A673 (cell line): ENCODE measurements around the gene ASPG.

Experiments
- EZH2 ChIP-seq: fragments of 200-600 bp; sonication (generic); IDR thresholded peaks from 2 replicates; pipeline ENCODE4 v1.6.1; 2017; ENCODE audit warnings: borderline replicate concordance, low read depth, mild to moderate bottlenecking, mixed read lengths, antibody characterized with exemption, low read length; ENCODE audit not compliant: poor library complexity, severe bottlenecking
- TF ChIP-seq, protein P1 (sequence below): fragments of 300-800, 200-600 bp; sonication (generic); conservative IDR thresholded peaks from 2 replicates; pipeline ENCODE4 v1.5.1; 2017; ENCODE audit warnings: low read depth, mild to moderate bottlenecking, antibody characterized with exemption, low read length, moderate library complexity, mixed read lengths

GRCh38 chr14:104036212-104036611 lies 49.3 kb upstream of the ASPG start:
- TF ChIP-seq, protein P1, sequence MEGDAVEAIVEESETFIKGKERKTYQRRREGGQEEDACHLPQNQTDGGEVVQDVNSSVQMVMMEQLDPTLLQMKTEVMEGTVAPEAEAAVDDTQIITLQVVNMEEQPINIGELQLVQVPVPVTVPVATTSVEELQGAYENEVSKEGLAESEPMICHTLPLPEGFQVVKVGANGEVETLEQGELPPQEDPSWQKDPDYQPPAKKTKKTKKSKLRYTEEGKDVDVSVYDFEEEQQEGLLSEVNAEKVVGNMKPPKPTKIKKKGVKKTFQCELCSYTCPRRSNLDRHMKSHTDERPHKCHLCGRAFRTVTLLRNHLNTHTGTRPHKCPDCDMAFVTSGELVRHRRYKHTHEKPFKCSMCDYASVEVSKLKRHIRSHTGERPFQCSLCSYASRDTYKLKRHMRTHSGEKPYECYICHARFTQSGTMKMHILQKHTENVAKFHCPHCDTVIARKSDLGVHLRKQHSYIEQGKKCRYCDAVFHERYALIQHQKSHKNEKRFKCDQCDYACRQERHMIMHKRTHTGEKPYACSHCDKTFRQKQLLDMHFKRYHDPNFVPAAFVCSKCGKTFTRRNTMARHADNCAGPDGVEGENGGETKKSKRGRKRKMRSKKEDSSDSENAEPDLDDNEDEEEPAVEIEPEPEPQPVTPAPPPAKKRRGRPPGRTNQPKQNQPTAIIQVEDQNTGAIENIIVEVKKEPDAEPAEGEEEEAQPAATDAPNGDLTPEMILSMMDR = no peak
- no peak for TF ChIP-seq EZH2
